Liver (tissue), 9 donors: ENCODE results near the gene NRG3. TPM values are rescaled to one million over a fixed set of nuclear protein-coding genes. Genes with fewer than 3 reads are reported as not detected.

ENCODE experiments used
- DNase-seq: peaks from one replicate; pipeline ENCODE4 v3.0.0-alpha.2; 2017; ENCODE audit warnings: low spot score
- H3K27ac ChIP-seq, 2 donors: one replicate each; pipeline ENCODE4 v1.7.0; 2013; ENCODE audit warnings: inconsistent platforms in 2 of 2, low read length in 2 of 2, control low read depth in 1 of 2, low read depth in 1 of 2, mild to moderate bottlenecking in 1 of 2
- H3K27me3 ChIP-seq, 4 donors: one replicate each; pipeline versions ENCODE4 v1.6.1 to v1.7.0; 2013; ENCODE audit warnings: low read length in 3 of 4, inconsistent platforms in 1 of 4, mild to moderate bottlenecking in 1 of 4, moderate library complexity in 1 of 4; ENCODE audit not compliant: control insufficient read depth in 4 of 4, insufficient read depth in 4 of 4
- H3K36me3 ChIP-seq, 4 donors: one replicate each; pipeline versions ENCODE4 v1.6.1 to v1.7.0; 2013; ENCODE audit warnings: low read length in 3 of 4, mild to moderate bottlenecking in 3 of 4, low read depth in 1 of 4, moderate library complexity in 1 of 4; ENCODE audit not compliant: control insufficient read depth in 4 of 4, insufficient read depth in 3 of 4
- H3K4me1 ChIP-seq, 4 donors: one replicate each; pipeline versions ENCODE4 v1.6.1 to v1.7.0; 2013; ENCODE audit warnings: low read length in 3 of 4, mild to moderate bottlenecking in 3 of 4, moderate library complexity in 1 of 4; ENCODE audit not compliant: control insufficient read depth in 4 of 4, insufficient read depth in 4 of 4
- H3K4me3 ChIP-seq, 3 donors: one replicate each; pipeline versions ENCODE4 v1.6.1 to v1.7.0; 2013; ENCODE audit warnings: low read length in 3 of 3, control low read depth in 1 of 3, low read depth in 1 of 3, mild to moderate bottlenecking in 1 of 3
- H3K9ac ChIP-seq, 2 donors: one replicate each; pipeline ENCODE4 v1.7.0; 2013; ENCODE audit warnings: low read length in 2 of 2, mild to moderate bottlenecking in 2 of 2, moderate library complexity in 2 of 2, control low read depth in 1 of 2, low read depth in 1 of 2
- H3K9me3 ChIP-seq, 4 donors: one replicate each; pipeline versions ENCODE4 v1.6.1 to v1.7.0; 2013; ENCODE audit warnings: low read length in 3 of 4; ENCODE audit not compliant: control insufficient read depth in 4 of 4
- FOXA1 ChIP-seq: IDR thresholded peaks from 2 replicates; pipeline ENCODE4 v1.6.1; 2016; ENCODE audit warnings: antibody characterized with exemption
- GABPA ChIP-seq, 2 donors: IDR thresholded peaks in 1 of 2; conservative IDR thresholded peaks in 1 of 2; 2 replicates each; pipeline ENCODE4 v1.6.1; 2016; ENCODE audit warnings: antibody characterized with exemption in 2 of 2, mild to moderate bottlenecking in 1 of 2, moderate library complexity in 1 of 2
- HNF4G ChIP-seq: IDR thresholded peaks from 2 replicates; pipeline ENCODE4 v1.6.1; 2016; ENCODE audit warnings: antibody characterized with exemption
- JUND ChIP-seq, 2 donors: IDR thresholded peaks; 2 replicates each; pipeline ENCODE4 v1.6.1; 2016; ENCODE audit warnings: antibody characterized with exemption in 2 of 2
- NR2F2 ChIP-seq: IDR thresholded peaks from 2 replicates; pipeline ENCODE4 v1.6.1; 2016; ENCODE audit warnings: antibody characterized with exemption
- RAD21 ChIP-seq, 2 donors: IDR thresholded peaks; 2 replicates each; pipeline ENCODE4 v1.6.1; 2016; ENCODE audit warnings: antibody characterized with exemption in 2 of 2, mild to moderate bottlenecking in 2 of 2
- RXRA ChIP-seq, 2 donors: IDR thresholded peaks; 2 replicates each; pipeline ENCODE4 v1.6.1; 2017 to 2018; ENCODE audit warnings: antibody characterized with exemption in 2 of 2, mild to moderate bottlenecking in 1 of 2
- SP1 ChIP-seq: IDR thresholded peaks from 2 replicates; pipeline ENCODE4 v1.6.1; 2018; ENCODE audit warnings: antibody characterized with exemption, mild to moderate bottlenecking
- TAF1 ChIP-seq: conservative IDR thresholded peaks from 2 replicates; pipeline ENCODE4 v1.6.1; 2016; ENCODE audit warnings: antibody characterized with exemption, mild to moderate bottlenecking
- YY1 ChIP-seq: IDR thresholded peaks from 2 replicates; pipeline ENCODE4 v1.6.1; 2016; ENCODE audit warnings: antibody characterized with exemption, mild to moderate bottlenecking
- WGBS: extraction: QIAGEN DNeasy Blood & Tissue Kit; methylation state at CpG from one replicate; pipeline ENCODE4 v1.1.7; 2013; 5-methylcytosine and 5-hydroxymethylcytosine counted together
- polyA plus RNA-seq, 2 donors: library from polyadenylated mRNA; stranded (reverse) in 1 of 2; unstranded in 1 of 2; fragments of 200-250 nt in 1 of 2; fragments of >200 nt in 1 of 2; fragmentation: Nextera tagmentation in 1 of 2; extraction: Ambion mirVana in 1 of 2; gene quantifications; one replicate each; pipeline versions ENCODE4 v1.2.1 to v1.2.3, GENCODE V29; 2013 to 2015
- total RNA-seq, 2 donors: library from RNA; depleted of rRNA; stranded (reverse); fragments of >200 nt; gene quantifications; one replicate each; pipeline ENCODE4 v1.2.3, GENCODE V29; 2014
- TF ChIP-seq, protein P1 (sequence below): IDR thresholded peaks from 2 replicates; pipeline ENCODE4 v1.6.1; 2016; ENCODE audit warnings: antibody characterized with exemption
- TF ChIP-seq, protein P2 (sequence below): IDR thresholded peaks from 2 replicates; pipeline ENCODE4 v1.6.1; 2016; ENCODE audit warnings: antibody characterized with exemption, mild to moderate bottlenecking
- TF ChIP-seq, protein P3 (sequence below): fragments of 150-350 bp; IDR thresholded peaks from 2 replicates; pipeline ENCODE4 v1.5.1; 2017; ENCODE audit warnings: improper control_type of control experiment, low read depth, low read length; ENCODE audit not compliant: missing input control
- TF ChIP-seq, protein P4 (sequence below): IDR thresholded peaks from 2 replicates; pipeline ENCODE4 v1.6.1; 2016; ENCODE audit warnings: antibody characterized with exemption
- donor health status: healthy.
- donor health status: healthy.
- donor health status: healthy.
- donor health status: healthy.
- donor health status: healthy.

Gene NRG3
- total and polyA plus RNA-seq, 4 donors, result 0.24 to 3.7 (median 0.38) TPM

DNA sequence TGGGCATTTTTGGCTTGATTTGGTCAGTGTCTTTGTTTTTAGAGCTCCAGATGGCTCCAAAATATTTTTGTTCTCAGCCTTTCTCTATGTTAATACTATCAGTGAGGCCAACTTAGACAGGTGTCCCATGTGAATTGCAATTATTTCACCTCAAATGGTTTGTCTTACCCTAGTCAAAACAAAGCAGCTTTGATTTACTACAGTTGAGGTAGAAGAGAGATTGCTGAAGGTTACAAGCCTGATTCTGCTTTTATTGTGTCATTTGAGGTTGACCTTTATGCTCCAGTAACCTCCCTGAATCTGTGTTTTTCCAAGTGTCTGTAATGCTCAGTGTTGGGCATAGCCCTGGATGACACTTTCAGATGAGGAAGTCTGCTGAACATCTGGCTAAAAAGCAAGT is 882.9 kb downstream of the NRG3 start:
- Histone ChIP-seq H3K9me3 (peaks cover 0 to 1% (median 0%) of the 10 kb centered on the region in 4 donors), H3K27ac (no peak overlapping the region), H3K27me3 (no peaks in the 10 kb centered on the region), H3K9ac (no peak overlapping the region), H3K4me3 (no peak overlapping the region), H3K36me3 (no peaks in the 10 kb centered on the region), H3K4me1 (no peaks in the 10 kb centered on the region)
- TF ChIP-seq, protein P1, sequence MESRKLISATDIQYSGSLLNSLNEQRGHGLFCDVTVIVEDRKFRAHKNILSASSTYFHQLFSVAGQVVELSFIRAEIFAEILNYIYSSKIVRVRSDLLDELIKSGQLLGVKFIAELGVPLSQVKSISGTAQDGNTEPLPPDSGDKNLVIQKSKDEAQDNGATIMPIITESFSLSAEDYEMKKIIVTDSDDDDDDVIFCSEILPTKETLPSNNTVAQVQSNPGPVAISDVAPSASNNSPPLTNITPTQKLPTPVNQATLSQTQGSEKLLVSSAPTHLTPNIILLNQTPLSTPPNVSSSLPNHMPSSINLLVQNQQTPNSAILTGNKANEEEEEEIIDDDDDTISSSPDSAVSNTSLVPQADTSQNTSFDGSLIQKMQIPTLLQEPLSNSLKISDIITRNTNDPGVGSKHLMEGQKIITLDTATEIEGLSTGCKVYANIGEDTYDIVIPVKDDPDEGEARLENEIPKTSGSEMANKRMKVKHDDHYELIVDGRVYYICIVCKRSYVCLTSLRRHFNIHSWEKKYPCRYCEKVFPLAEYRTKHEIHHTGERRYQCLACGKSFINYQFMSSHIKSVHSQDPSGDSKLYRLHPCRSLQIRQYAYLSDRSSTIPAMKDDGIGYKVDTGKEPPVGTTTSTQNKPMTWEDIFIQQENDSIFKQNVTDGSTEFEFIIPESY, result no peak
- TF ChIP-seq, protein P2, sequence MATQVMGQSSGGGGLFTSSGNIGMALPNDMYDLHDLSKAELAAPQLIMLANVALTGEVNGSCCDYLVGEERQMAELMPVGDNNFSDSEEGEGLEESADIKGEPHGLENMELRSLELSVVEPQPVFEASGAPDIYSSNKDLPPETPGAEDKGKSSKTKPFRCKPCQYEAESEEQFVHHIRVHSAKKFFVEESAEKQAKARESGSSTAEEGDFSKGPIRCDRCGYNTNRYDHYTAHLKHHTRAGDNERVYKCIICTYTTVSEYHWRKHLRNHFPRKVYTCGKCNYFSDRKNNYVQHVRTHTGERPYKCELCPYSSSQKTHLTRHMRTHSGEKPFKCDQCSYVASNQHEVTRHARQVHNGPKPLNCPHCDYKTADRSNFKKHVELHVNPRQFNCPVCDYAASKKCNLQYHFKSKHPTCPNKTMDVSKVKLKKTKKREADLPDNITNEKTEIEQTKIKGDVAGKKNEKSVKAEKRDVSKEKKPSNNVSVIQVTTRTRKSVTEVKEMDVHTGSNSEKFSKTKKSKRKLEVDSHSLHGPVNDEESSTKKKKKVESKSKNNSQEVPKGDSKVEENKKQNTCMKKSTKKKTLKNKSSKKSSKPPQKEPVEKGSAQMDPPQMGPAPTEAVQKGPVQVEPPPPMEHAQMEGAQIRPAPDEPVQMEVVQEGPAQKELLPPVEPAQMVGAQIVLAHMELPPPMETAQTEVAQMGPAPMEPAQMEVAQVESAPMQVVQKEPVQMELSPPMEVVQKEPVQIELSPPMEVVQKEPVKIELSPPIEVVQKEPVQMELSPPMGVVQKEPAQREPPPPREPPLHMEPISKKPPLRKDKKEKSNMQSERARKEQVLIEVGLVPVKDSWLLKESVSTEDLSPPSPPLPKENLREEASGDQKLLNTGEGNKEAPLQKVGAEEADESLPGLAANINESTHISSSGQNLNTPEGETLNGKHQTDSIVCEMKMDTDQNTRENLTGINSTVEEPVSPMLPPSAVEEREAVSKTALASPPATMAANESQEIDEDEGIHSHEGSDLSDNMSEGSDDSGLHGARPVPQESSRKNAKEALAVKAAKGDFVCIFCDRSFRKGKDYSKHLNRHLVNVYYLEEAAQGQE, result no peak
- no peak for TF ChIP-seq FOXA1
- no peak for TF ChIP-seq RAD21 (IDR thresholded peaks at IDR 0.05)
- TF ChIP-seq NR2F2, result no peak
- no peak for TF ChIP-seq HNF4G
- no peak for DNase-seq

DNA sequence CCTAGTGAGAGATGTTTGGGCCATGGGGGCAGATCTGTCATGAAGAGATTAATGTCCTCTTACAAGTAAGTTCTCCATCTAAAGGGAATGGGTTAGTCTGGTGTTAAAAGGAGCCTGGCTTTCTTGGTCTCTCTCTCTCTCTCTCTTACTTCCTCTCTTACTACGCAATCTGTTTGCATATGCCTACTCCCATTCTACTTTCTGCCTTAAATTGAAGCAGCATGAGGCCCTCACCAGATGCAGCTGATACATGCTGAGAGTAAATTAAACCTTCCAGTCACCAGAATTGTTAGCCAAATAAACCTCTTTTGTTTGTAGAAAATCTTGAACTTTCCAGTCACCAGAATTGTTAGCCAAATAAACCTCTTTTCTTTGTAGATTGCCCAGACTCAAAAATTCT is 884.1 kb downstream of the NRG3 start:
- H3K9ac ChIP-seq, result no peak overlapping the region
- no peak for TF ChIP-seq SP1
- no peak for TF ChIP-seq YY1
- TF ChIP-seq, protein P3, sequence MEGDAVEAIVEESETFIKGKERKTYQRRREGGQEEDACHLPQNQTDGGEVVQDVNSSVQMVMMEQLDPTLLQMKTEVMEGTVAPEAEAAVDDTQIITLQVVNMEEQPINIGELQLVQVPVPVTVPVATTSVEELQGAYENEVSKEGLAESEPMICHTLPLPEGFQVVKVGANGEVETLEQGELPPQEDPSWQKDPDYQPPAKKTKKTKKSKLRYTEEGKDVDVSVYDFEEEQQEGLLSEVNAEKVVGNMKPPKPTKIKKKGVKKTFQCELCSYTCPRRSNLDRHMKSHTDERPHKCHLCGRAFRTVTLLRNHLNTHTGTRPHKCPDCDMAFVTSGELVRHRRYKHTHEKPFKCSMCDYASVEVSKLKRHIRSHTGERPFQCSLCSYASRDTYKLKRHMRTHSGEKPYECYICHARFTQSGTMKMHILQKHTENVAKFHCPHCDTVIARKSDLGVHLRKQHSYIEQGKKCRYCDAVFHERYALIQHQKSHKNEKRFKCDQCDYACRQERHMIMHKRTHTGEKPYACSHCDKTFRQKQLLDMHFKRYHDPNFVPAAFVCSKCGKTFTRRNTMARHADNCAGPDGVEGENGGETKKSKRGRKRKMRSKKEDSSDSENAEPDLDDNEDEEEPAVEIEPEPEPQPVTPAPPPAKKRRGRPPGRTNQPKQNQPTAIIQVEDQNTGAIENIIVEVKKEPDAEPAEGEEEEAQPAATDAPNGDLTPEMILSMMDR, result no peak

DNA sequence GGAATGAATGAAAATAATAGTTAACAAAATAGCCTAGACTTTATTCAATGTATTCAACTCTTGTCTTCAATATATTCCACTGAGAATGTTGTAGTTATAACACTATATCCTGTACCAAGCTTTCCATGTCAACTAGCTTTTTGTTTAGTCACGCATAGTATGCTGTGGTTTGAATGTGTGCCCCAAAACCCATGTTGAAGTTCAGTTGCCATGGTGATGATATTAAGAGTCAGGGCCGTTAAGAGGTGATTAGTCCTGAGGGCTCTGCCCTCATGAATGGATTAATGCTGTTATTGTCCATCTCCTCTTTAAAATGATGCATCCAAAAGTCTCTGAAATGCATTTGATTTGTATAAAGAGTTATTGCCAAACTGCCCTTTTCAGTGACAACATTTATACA is 887.6 kb downstream of the NRG3 start:
- Histone ChIP-seq H3K27me3 (no peaks in the 10 kb centered on the region), H3K36me3 (no peaks in the 10 kb centered on the region), H3K4me1 (no peaks in the 10 kb centered on the region), H3K27ac (no peak overlapping the region), H3K9me3 (peaks cover 0 to 1% (median 0%) of the 10 kb centered on the region in 4 donors), H3K4me3 (no peak overlapping the region), H3K9ac (no peak overlapping the region)
- no peak for DNase-seq
- 90% methylated on average over 2 of the region's 2 CpGs for WGBS
- TF ChIP-seq GABPA (IDR thresholded peaks at IDR 0.05 in 1 of 2, conservative IDR thresholded peaks at IDR 0.05 in 1 of 2) (no peak), JUND (IDR thresholded peaks at IDR 0.05) (no peak), SP1 (no peak), NR2F2 (no peak), TAF1 (no peak), YY1 (no peak), RAD21 (IDR thresholded peaks at IDR 0.05) (no peak), HNF4G (no peak), RXRA (IDR thresholded peaks at IDR 0.05) (no peak)
- TF ChIP-seq, protein P3, result no peak
- TF ChIP-seq, protein P4, sequence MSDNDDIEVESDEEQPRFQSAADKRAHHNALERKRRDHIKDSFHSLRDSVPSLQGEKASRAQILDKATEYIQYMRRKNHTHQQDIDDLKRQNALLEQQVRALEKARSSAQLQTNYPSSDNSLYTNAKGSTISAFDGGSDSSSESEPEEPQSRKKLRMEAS, result no peak
- TF ChIP-seq, protein P2, result no peak

More for the DNA sequence above, 884.1 kb downstream of the NRG3 start:
- Histone ChIP-seq H3K36me3 (no peaks in the 10 kb centered on the region), H3K27ac (no peak overlapping the region), H3K27me3 (no peaks in the 10 kb centered on the region), H3K4me1 (no peaks in the 10 kb centered on the region), H3K4me3 (no peak overlapping the region), H3K9me3 (peaks cover 0 to 1% (median 0%) of the 10 kb centered on the region in 4 donors)
- 95% methylated on average over 1 of the region's 1 CpG for WGBS
- no peak for DNase-seq
